Measurements from ENCODE around the gene C19orf25. TPM values are rescaled to one million over a fixed set of nuclear protein-coding genes. Genes with fewer than 3 reads are reported as not detected.

C19orf25 gene
- total and polyA plus RNA-seq, 9 of the 15 experiments (the other 6 are each of a cell fraction or from before 2014, with no cell fraction given), result 0.79 to 96.0 (median 36.1) TPM

DNA sequence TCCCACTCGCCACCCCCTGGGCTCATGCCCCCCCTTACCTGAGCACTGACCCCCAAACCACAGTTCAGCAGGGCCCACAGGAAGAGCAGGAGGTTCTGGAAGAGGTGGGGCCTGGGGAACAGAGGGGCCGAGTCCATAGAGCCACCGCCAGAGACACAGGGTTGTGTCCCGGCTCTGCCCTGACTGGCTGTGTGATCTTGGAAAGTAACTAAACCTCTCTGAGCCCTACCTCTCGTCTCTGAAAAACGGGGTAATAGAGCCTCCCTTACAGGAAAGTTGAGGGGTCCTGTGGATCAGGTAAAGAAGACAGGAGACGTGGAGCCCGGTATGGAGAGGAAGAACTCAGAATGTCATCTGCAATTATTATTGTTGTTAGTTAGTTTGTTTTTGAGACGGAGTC, 31.8 kb upstream of the C19orf25 start:
- H3K9me3 ChIP-seq (replicated peaks; ENCODE audit: control insufficient read depth, insufficient read depth, low read depth, low read length), result no peaks in the 10 kb centered on the region
- no peaks in the 10 kb centered on the region for H4K20me1 ChIP-seq (replicated peaks; ENCODE audit: control insufficient read depth, insufficient read depth, low read length)
- H3K36me3 ChIP-seq (ENCODE audit: control insufficient read depth, insufficient read depth, low read length), result peaks cover 8% of the 10 kb centered on the region; the same call in 2 of the 3 replicates
- no peaks in the 10 kb centered on the region for H3K9me1 ChIP-seq (ENCODE audit: control insufficient read depth, insufficient read depth, low read length)
- no peaks in the 10 kb centered on the region for H3K27me3 ChIP-seq (ENCODE audit: control insufficient read depth in 2 of 2, insufficient read depth in 2 of 2, low read length in 2 of 2)
- intact Hi-C loops (cut with micrococcal nuclease), result loop anchor here (5.0 kb wide), 1 partner anchor 54 kb away; no protein-coding TSS in a partner anchor
- peaks cover 12 to 68% of the 10 kb centered on the region in 2 experiments for H3K4me1 ChIP-seq (replicated peaks in 1 of 2; ENCODE audit: control insufficient read depth in 2 of 2, insufficient read depth in 2 of 2, low read length in 2 of 2)
- FAIRE-seq, result no peak
- ChIA-PET CTCF (ENCODE audit: low intra/inter-chr PET ratio) (no interaction called here), POLR2A (no interaction called here)
- BruUV-seq (replicated peaks), result no TSS peak
- no peak for ATAC-seq
- TF ChIP-seq BCOR (IDR thresholded peaks at IDR 0.05) (peak; percentile 81), ZKSCAN8 (CRISPR knock-in tag; IDR thresholded peaks at IDR 0.05) (no peak), ZNF79 (CRISPR knock-in tag; IDR thresholded peaks at IDR 0.05; ENCODE audit: low read depth) (no peak), EZH2 (IDR thresholded peaks at IDR 0.05; ENCODE audit: borderline replicate concordance, low read depth, low read length) (no peak), ZFP36 (IDR thresholded peaks at IDR 0.05; ENCODE audit: low read depth, low read length, partially characterized antibody) (peak; percentile 45), RBM25 (IDR thresholded peaks at IDR 0.05; ENCODE audit: low read depth, low read length, severe bottlenecking) (peak; percentile 76), KDM1A (IDR thresholded peaks at IDR 0.05) (peak; percentile 34 to 37; a peak in 3 of 4 replicates)
- in situ Hi-C loops (cut with MboI), result no loop called here
- H3K9ac ChIP-seq (ENCODE audit: insufficient read depth in 1 of 2, low read depth in 2 of 2, low read length in 2 of 2), result peak overlapping the region in 1 of 2 experiments; percentile 61; a peak in 1 of 4 replicates
- H3K79me2 ChIP-seq (ENCODE audit: control insufficient read depth, insufficient read depth, low read length), result peaks cover 11% of the 10 kb centered on the region; the same call in 2 of the 3 replicates
- H2AFZ ChIP-seq (ENCODE audit: low read depth, low read length), result no peak overlapping the region
- no peak overlapping the region for H3K27ac ChIP-seq (ENCODE audit: extremely low read depth, low read depth, low read length)
- H3K4me2 ChIP-seq (ENCODE audit: insufficient read depth, low read length), result no peak overlapping the region
- 75% methylated on average over 6 of the region's 9 CpGs for WGBS (ENCODE audit: insufficient coverage, low coverage, missing lambda C conversion rate)
- no peak overlapping the region for H3K4me3 ChIP-seq
- DNase-seq (ENCODE audit: extremely low read depth in 1 of 4, low spot score in 3 of 4), result no peak

DNA sequence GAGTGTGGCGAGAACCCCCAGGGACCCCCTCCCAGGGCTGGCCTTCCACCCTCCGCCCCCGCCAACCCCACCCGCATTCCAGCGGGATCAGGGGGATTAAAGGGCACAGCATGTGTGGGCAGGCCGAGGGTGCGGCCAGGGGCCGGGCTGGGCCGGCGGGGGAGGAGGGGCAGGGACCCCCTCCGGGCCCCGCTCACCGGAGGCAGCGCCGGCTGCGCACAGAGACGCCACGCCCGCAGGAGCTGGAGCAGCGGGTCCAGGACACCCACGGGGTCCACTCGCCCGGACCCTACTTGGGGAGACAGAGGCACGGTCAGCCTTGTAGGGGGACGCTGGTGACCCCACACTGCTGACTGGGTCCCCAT, 31.4 kb upstream of the C19orf25 start:
- intact Hi-C loops (cut with micrococcal nuclease), result loop anchor here (5.0 kb wide), 1 partner anchor 53 kb away; no protein-coding TSS in a partner anchor
- FAIRE-seq, result no peak
- TF ChIP-seq E2F1 (CRISPR knock-in tag; IDR thresholded peaks at IDR 0.05) (no peak), RUNX1 (IDR thresholded peaks at IDR 0.05; ENCODE audit: low read depth) (no peak), U2AF2 (optimal IDR thresholded peaks at IDR 0.05; ENCODE audit: low read depth, low read length) (no peak), TCFL5 (CRISPR knock-in tag; conservative IDR thresholded peaks at IDR 0.05) (no peak), JUND (IDR thresholded peaks at IDR 0.05; ENCODE audit: borderline replicate concordance, low read depth, low read length) (no peak), JUND (tag; IDR thresholded peaks at IDR 0.05; ENCODE audit: borderline replicate concordance, low read depth, low read length) (no peak), CBX3 (IDR thresholded peaks at IDR 0.05; ENCODE audit: borderline replicate concordance in 1 of 2, low read length in 2 of 2) (no peak), EP400 (IDR thresholded peaks at IDR 0.05) (no peak), NBN (IDR thresholded peaks at IDR 0.05; ENCODE audit: low read depth) (no peak), KLF10 (CRISPR knock-in tag; IDR thresholded peaks at IDR 0.05) (no peak), MIER1 (IDR thresholded peaks at IDR 0.05; ENCODE audit: low read depth) (no peak), FOXP1 (CRISPR knock-in tag; IDR thresholded peaks at IDR 0.05) (no peak)

More for the DNA sequence above, 31.4 kb upstream of the C19orf25 start:
- Histone ChIP-seq H3K79me2 (ENCODE audit: control insufficient read depth, insufficient read depth, low read length) (peaks cover 11% of the 10 kb centered on the region; the same call in 2 of the 3 replicates), H3K36me3 (ENCODE audit: control insufficient read depth, insufficient read depth, low read length) (peaks cover 11% of the 10 kb centered on the region; the same call in 2 of the 3 replicates), H3K9me1 (ENCODE audit: control insufficient read depth, insufficient read depth, low read length) (no peaks in the 10 kb centered on the region), H3K9me3 (replicated peaks; ENCODE audit: control insufficient read depth, insufficient read depth, low read depth, low read length) (no peaks in the 10 kb centered on the region), H3K27me3 (ENCODE audit: control insufficient read depth in 2 of 2, insufficient read depth in 2 of 2, low read length in 2 of 2) (no peaks in the 10 kb centered on the region), H2AFZ (ENCODE audit: low read depth, low read length) (no peak overlapping the region), H3K4me2 (ENCODE audit: insufficient read depth, low read length) (no peak overlapping the region), H3K4me3 (no peak overlapping the region), H4K20me1 (replicated peaks; ENCODE audit: control insufficient read depth, insufficient read depth, low read length) (no peaks in the 10 kb centered on the region), H3K27ac (ENCODE audit: extremely low read depth, low read depth, low read length) (no peak overlapping the region), H3K4me1 (replicated peaks in 1 of 2; ENCODE audit: control insufficient read depth in 2 of 2, insufficient read depth in 2 of 2, low read length in 2 of 2) (peaks cover 12 to 70% of the 10 kb centered on the region in 2 experiments), H3K9ac (ENCODE audit: insufficient read depth in 1 of 2, low read depth in 2 of 2, low read length in 2 of 2) (peak overlapping the region in 1 of 2 experiments; percentile 61; a peak in 1 of 4 replicates)
- BruUV-seq (replicated peaks), result no TSS peak
- ATAC-seq (no peak), DNase-seq (ENCODE audit: extremely low read depth in 1 of 4, low spot score in 3 of 4) (no peak)
- 100% methylated on average over 3 of the region's 25 CpGs for WGBS (ENCODE audit: insufficient coverage, low coverage, missing lambda C conversion rate)
- in situ Hi-C loops (cut with MboI), result no loop called here
- POLR2A ChIA-PET, result no interaction called here
- CTCF ChIA-PET (ENCODE audit: low intra/inter-chr PET ratio), result no interaction called here

All from K562 (cell line).